Cardiac fibroblast (primary cell): ENCODE data around the gene CEACAM6.

Source experiments
- DNase-seq, 2 donors: peaks; one replicate each; pipeline versions ENCODE4 v3.0.0 to v3.0.0-alpha.2; 2010; ENCODE audit warnings: low read depth in 2 of 2
- H3K4me3 ChIP-seq, 2 donors: replicated peaks in 1 of 2; 1 replicate in 1 of 2; 2 replicates in 1 of 2; pipeline ENCODE4 v1.5.1; 2011; ENCODE audit warnings: low read depth in 2 of 2, low read length in 2 of 2, mild to moderate bottlenecking in 2 of 2, moderate library complexity in 1 of 2
- CTCF ChIP-seq: IDR thresholded peaks from one replicate; pipeline ENCODE4 v1.5.1; 2011; ENCODE audit warnings: low read depth, mild to moderate bottlenecking, low read length, inconsistent platforms

CEACAM6 gene

DNA sequence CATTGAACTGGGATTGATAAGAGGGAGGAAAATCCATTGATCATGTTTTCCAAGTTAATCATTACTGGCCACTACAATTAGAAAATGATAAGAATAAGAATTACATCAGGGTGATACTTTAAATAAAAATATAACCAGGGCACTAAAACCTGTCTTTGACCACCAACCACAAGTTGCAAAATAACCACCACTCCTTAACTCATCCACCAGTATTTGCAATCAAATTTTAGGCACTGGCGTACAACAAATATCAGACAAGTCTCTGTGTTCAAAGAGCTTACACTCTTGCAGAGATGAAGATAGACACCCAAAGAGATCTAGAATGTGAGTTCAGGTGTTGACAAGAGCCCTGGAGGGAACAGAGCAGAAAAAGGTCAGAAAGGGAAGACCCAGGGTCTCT lies 41.6 kb downstream of the CEACAM6 start:
- no peak for DNase-seq
- no peak for TF ChIP-seq CTCF
- H3K4me3 ChIP-seq, result no peak overlapping the region

GRCh38 chr19:41799444-41800000 lies 44.2 kb downstream of the CEACAM6 start:
- H3K4me3 ChIP-seq, result no peak overlapping the region
- no peak for TF ChIP-seq CTCF
- DNase-seq, result no peak

GRCh38 chr19:41801031-41801430 lies 45.7 kb downstream of the CEACAM6 start:
- H3K4me3 ChIP-seq, result no peak overlapping the region
- no peak for TF ChIP-seq CTCF
- DNase-seq, result no peak

- H3K4me3 ChIP-seq, result no peak overlapping the region
- DNase-seq, result no peak
- no peak for TF ChIP-seq CTCF
These were observed 46.5 kb downstream of the CEACAM6 start for GRCh38 chr19:41801792-41802211.

GRCh38 chr19:41802770-41803169 lies 47.4 kb downstream of the CEACAM6 start:
- no peak for TF ChIP-seq CTCF
- no peak overlapping the region for H3K4me3 ChIP-seq
- no peak for DNase-seq

DNA sequence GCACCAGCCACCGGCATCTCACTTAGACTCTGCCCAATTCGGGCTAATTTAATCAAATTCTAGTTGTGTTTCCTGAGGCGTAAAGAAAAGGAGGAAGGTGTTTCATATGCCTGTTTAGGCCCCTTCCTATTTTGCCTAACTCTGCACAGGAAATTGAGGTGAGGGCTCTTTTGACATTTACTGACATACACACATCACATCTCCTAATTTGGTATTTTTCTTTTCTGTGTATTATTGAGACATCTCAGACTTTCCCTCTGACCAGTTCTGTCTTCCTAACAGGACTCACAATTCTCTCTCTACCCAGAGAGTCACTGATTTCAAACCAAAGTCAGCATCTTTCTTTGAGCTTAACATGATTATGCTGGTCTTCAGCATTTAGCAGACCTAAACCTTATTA lies 49.0 kb downstream of the CEACAM6 start:
- no peak overlapping the region for H3K4me3 ChIP-seq
- no peak for DNase-seq
- no peak for TF ChIP-seq CTCF

- TF ChIP-seq CTCF, result no peak
- DNase-seq, result no peak
- no peak overlapping the region for H3K4me3 ChIP-seq
These were observed 51.8 kb downstream of the CEACAM6 start for GRCh38 chr19:41807176-41807575.
